ENCODE measurements around the gene HLCS.

Gene HLCS

GRCh38 chr21:36735724-36736320 lies 230.6 kb downstream of the HLCS start:
- no peak for DNase-seq

- DNase-seq = no peak
These were observed 231.3 kb downstream of the HLCS start for GRCh38 chr21:36735201-36735515.

GRCh38 chr21:36734367-36735200 lies 231.9 kb downstream of the HLCS start:
- DNase-seq = no peak

- no peak for DNase-seq
These were observed 232.6 kb downstream of the HLCS start for GRCh38 chr21:36733857-36734256.

- no peak for DNase-seq
These were observed 233.7 kb downstream of the HLCS start for GRCh38 chr21:36732761-36733160.

GRCh38 chr21:36732217-36732616 lies 234.3 kb downstream of the HLCS start:
- no peak for DNase-seq

GRCh38 chr21:36730291-36731281 lies 235.9 kb downstream of the HLCS start:
- no peak for DNase-seq

GRCh38 chr21:36729310-36729970 lies 237.0 kb downstream of the HLCS start:
- no peak for DNase-seq

GRCh38 chr21:36728371-36729111 lies 237.9 kb downstream of the HLCS start:
- DNase-seq = no peak

- DNase-seq = no peak
These were observed 238.6 kb downstream of the HLCS start for GRCh38 chr21:36727866-36728265.

- DNase-seq = no peak
These were observed 240.6 kb downstream of the HLCS start for GRCh38 chr21:36725793-36726386.

GRCh38 chr21:36724660-36725059 lies 241.8 kb downstream of the HLCS start:
- no peak for DNase-seq

- DNase-seq = no peak
These were observed 243.0 kb downstream of the HLCS start for GRCh38 chr21:36723371-36723881.

- DNase-seq = no peak
These were observed 243.8 kb downstream of the HLCS start for GRCh38 chr21:36722370-36723368.

- DNase-seq = no peak
These were observed 244.7 kb downstream of the HLCS start for GRCh38 chr21:36721817-36722216.

- no peak for DNase-seq
These were observed 246.9 kb downstream of the HLCS start for GRCh38 chr21:36719614-36720013.

GRCh38 chr21:36718951-36719501 lies 247.4 kb downstream of the HLCS start:
- no peak for DNase-seq

GRCh38 chr21:36717976-36718375 lies 248.5 kb downstream of the HLCS start:
- DNase-seq = no peak

GRCh38 chr21:36716836-36717235 lies 249.6 kb downstream of the HLCS start:
- DNase-seq = no peak

GRCh38 chr21:36716387-36716786 lies 250.1 kb downstream of the HLCS start:
- DNase-seq = no peak

Measured in AML-193 (cell line).